DMS153 treated with DMSO at 0.1 percent for 48 hours (cell line): ENCODE measurements around the gene BARX2.

Source experiments
- DNase-seq: peaks from one replicate; lab custom pipeline; 2025; ENCODE audit not compliant: unreplicated experiment; lab: John Stamatoyannopoulos, UW

The BARX2 gene

GRCh38 chr11:129373489-129373953, 2.1 kb upstream of the BARX2 start:
- no peak for DNase-seq

GRCh38 chr11:129374081-129374992, 1.3 kb upstream of the BARX2 start:
- DNase-seq: no peak

- DNase-seq: no peak
Observed at GRCh38 chr11:129374993-129375750, 476 bp upstream of the BARX2 start.

- DNase-seq: no peak
Observed at GRCh38 chr11:129376658-129377341, 1.2 kb downstream of the BARX2 start.

- DNase-seq: no peak
Observed at GRCh38 chr11:129377739-129378138, 2.1 kb downstream of the BARX2 start.

GRCh38 chr11:129380413-129380812, 4.8 kb downstream of the BARX2 start:
- no peak for DNase-seq

GRCh38 chr11:129382583-129382982, 6.9 kb downstream of the BARX2 start:
- no peak for DNase-seq

- DNase-seq: no peak
Observed at GRCh38 chr11:129383060-129383459, 7.4 kb downstream of the BARX2 start.

- no peak for DNase-seq
Observed at GRCh38 chr11:129383502-129383901, 7.9 kb downstream of the BARX2 start.

- no peak for DNase-seq
Observed at GRCh38 chr11:129384415-129384814, 8.8 kb downstream of the BARX2 start.

- DNase-seq: no peak
Observed at GRCh38 chr11:129385801-129386200, 10.2 kb downstream of the BARX2 start.

- no peak for DNase-seq
Observed at GRCh38 chr11:129386795-129387397, 11.2 kb downstream of the BARX2 start.

- DNase-seq: no peak
Observed at GRCh38 chr11:129387434-129387833, 11.8 kb downstream of the BARX2 start.

- no peak for DNase-seq
Observed at GRCh38 chr11:129388824-129389223, 13.2 kb downstream of the BARX2 start.

GRCh38 chr11:129390303-129390821, 14.7 kb downstream of the BARX2 start:
- DNase-seq: no peak

GRCh38 chr11:129391360-129391759, 15.7 kb downstream of the BARX2 start:
- no peak for DNase-seq

- no peak for DNase-seq
Observed at GRCh38 chr11:129391821-129392220, 16.2 kb downstream of the BARX2 start.

GRCh38 chr11:129392995-129393394, 17.3 kb downstream of the BARX2 start:
- DNase-seq: no peak

GRCh38 chr11:129394709-129395108, 19.1 kb downstream of the BARX2 start:
- no peak for DNase-seq

- no peak for DNase-seq
Observed at GRCh38 chr11:129395432-129395831, 19.8 kb downstream of the BARX2 start.

GRCh38 chr11:129395883-129396282, 20.2 kb downstream of the BARX2 start:
- no peak for DNase-seq
